ENCODE measurements around the gene ZMYND8.

GRCh38 chr20:47181056-47181862 lies 175.2 kb downstream of the ZMYND8 start:
- no peak for TF ChIP-seq CTCF (conservative IDR thresholded peaks at IDR 0.05)
- no peak for TF ChIP-seq EZH2 (IDR thresholded peaks at IDR 0.05; ENCODE audit: low read depth)
